ENCODE data around the gene CALHM4.

The CALHM4 gene

GRCh38 chr6:116529466-116530290 lies 23.9 kb upstream of the CALHM4 start:
- TF ChIP-seq GATA2 (IDR thresholded peaks at IDR 0.05; ENCODE audit: low read depth, low read length) (no peak), GATA3 (IDR thresholded peaks at IDR 0.05; ENCODE audit: low read depth, low read length) (no peak)

- TF ChIP-seq GATA3 (IDR thresholded peaks at IDR 0.05; ENCODE audit: low read depth, low read length) (no peak), GATA2 (IDR thresholded peaks at IDR 0.05; ENCODE audit: low read depth, low read length) (no peak)
These were observed 23.1 kb upstream of the CALHM4 start for GRCh38 chr6:116530436-116530835.

- no peak for TF ChIP-seq GATA3 (IDR thresholded peaks at IDR 0.05; ENCODE audit: low read depth, low read length)
- no peak for TF ChIP-seq GATA2 (IDR thresholded peaks at IDR 0.05; ENCODE audit: low read depth, low read length)
These were observed 21.6 kb upstream of the CALHM4 start for GRCh38 chr6:116531675-116532570.

GRCh38 chr6:116533233-116533957 lies 20.2 kb upstream of the CALHM4 start:
- TF ChIP-seq GATA3 (IDR thresholded peaks at IDR 0.05; ENCODE audit: low read depth, low read length): no peak
- TF ChIP-seq GATA2 (IDR thresholded peaks at IDR 0.05; ENCODE audit: low read depth, low read length): no peak

GRCh38 chr6:116535109-116535508 lies 18.4 kb upstream of the CALHM4 start:
- TF ChIP-seq GATA3 (IDR thresholded peaks at IDR 0.05; ENCODE audit: low read depth, low read length) (no peak), GATA2 (IDR thresholded peaks at IDR 0.05; ENCODE audit: low read depth, low read length) (no peak)

- TF ChIP-seq GATA3 (IDR thresholded peaks at IDR 0.05; ENCODE audit: low read depth, low read length) (no peak), GATA2 (IDR thresholded peaks at IDR 0.05; ENCODE audit: low read depth, low read length) (no peak)
These were observed 17.3 kb upstream of the CALHM4 start for GRCh38 chr6:116536216-116536621.

GRCh38 chr6:116542426-116542825 lies 11.1 kb upstream of the CALHM4 start:
- TF ChIP-seq GATA3 (IDR thresholded peaks at IDR 0.05; ENCODE audit: low read depth, low read length) (no peak), GATA2 (IDR thresholded peaks at IDR 0.05; ENCODE audit: low read depth, low read length) (no peak)

- TF ChIP-seq GATA2 (IDR thresholded peaks at IDR 0.05; ENCODE audit: low read depth, low read length) (no peak), GATA3 (IDR thresholded peaks at IDR 0.05; ENCODE audit: low read depth, low read length) (no peak)
These were observed 10.4 kb upstream of the CALHM4 start for GRCh38 chr6:116543149-116543548.

GRCh38 chr6:116545651-116546050 lies 7.9 kb upstream of the CALHM4 start, which contains the start of gene TRAPPC3L:
TSS of gene TRAPPC3L (minus strand) at chr6:116545684. CDS start at chr6:116545514, 170 bp downstream.
- TF ChIP-seq GATA3 (IDR thresholded peaks at IDR 0.05; ENCODE audit: low read depth, low read length) (no peak), GATA2 (IDR thresholded peaks at IDR 0.05; ENCODE audit: low read depth, low read length) (no peak)

- TF ChIP-seq GATA3 (IDR thresholded peaks at IDR 0.05; ENCODE audit: low read depth, low read length) (no peak), GATA2 (IDR thresholded peaks at IDR 0.05; ENCODE audit: low read depth, low read length) (no peak)
These were observed 6.2 kb upstream of the CALHM4 start for GRCh38 chr6:116547358-116547757.

GRCh38 chr6:116550796-116551195 lies 2.8 kb upstream of the CALHM4 start:
- TF ChIP-seq GATA2 (IDR thresholded peaks at IDR 0.05; ENCODE audit: low read depth, low read length) (no peak), GATA3 (IDR thresholded peaks at IDR 0.05; ENCODE audit: low read depth, low read length) (no peak)

GRCh38 chr6:116556065-116556464 lies 2.5 kb downstream of the CALHM4 start:
- TF ChIP-seq GATA3 (IDR thresholded peaks at IDR 0.05; ENCODE audit: low read depth, low read length) (no peak), GATA2 (IDR thresholded peaks at IDR 0.05; ENCODE audit: low read depth, low read length) (no peak)

- TF ChIP-seq GATA2 (IDR thresholded peaks at IDR 0.05; ENCODE audit: low read depth, low read length) (no peak), GATA3 (IDR thresholded peaks at IDR 0.05; ENCODE audit: low read depth, low read length) (no peak)
These were observed 3.4 kb downstream of the CALHM4 start for GRCh38 chr6:116556814-116557415.
